GM12873 (cell line): Measurements from ENCODE around the gene MYO1D.

ENCODE experiments used
- CTCF ChIP-seq: IDR thresholded peaks from 2 replicates; pipeline ENCODE4 v1.5.1; 2012; ENCODE audit warnings: low read depth, mild to moderate bottlenecking, moderate library complexity, low read length, control low read depth; ENCODE audit not compliant: insufficient read depth; ENCODE audit errors: missing control alignments

MYO1D gene

DNA sequence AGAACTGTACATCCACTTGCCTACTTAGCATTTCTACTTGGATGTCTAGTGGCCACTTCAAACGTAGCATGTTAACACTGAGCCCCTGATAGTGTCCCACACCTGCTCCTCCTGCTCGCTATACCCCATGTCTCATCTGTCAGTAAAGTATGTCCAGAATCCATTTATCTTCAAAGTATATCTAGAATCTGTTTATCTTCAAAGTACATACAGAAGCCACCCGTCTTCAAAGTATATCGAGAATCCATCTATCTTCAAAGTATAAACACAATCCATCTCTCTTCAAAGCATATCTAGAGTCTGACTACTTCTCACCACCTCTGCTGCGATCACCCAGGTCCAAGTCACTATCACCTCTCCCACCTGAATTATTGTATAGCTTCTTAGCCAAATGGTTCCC is 43.8 kb downstream of the MYO1D start:
- TF ChIP-seq CTCF, result no peak

GRCh38 chr17:32831627-32832243 is 45.2 kb downstream of the MYO1D start:
- TF ChIP-seq CTCF, result no peak

DNA sequence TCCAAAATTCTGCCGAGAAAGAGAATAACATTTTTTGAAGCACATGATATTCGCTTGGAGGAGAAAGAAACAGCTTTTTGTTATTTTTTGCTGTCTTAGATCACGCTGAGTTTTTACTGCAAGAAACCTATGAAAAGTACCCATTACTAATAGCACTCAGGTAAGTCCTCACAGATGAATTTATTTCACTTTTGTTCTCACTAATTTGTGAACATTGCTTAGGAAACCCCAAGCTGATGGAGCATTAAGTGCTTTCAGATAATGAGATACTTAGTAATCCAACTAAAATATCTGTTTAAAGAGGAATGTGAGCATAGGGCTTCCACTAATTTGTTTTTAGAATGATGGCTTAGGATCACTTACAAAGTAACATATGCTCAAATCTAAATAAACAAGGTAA is 45.7 kb downstream of the MYO1D start:
- TF ChIP-seq CTCF, result no peak

DNA sequence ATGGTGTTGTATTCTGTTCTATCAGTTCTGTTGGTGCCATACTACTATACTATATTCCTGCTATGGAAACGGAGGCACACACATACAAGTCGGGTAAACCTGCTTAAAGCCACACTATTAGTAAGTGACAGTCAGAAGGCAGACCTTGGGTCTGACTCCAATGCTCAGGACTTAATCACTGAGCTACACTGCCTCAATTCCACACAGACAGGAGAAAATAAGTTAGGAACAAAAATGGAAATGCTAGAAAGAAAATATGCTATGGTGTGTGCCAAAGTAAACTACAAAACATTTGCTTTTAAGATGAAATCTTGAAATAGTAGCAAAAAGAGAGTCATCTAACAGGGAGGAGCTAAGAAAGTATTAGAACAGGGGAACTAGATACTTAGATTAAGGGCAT is 48.1 kb downstream of the MYO1D start:
- no peak for TF ChIP-seq CTCF

GRCh38 chr17:32827227-32827626 is 49.7 kb downstream of the MYO1D start:
- TF ChIP-seq CTCF, result no peak

DNA sequence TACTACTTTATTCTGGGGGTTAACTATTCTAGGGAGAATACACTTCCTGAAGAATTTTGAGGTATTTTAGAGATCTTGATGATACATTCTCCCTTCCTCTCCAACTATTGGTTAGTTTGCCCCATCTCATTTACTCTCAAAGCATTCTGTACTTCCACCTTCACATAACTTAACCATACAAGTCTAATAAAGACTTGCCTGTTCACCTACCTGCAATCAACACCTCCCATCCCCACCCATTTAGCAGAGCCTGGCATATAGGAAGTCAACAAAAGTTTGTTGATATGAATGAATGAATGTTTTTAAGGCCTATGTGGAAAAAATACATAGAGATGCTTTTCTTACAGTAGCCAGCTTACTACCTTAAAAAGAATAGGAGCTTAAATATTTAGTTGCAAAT is 50.8 kb downstream of the MYO1D start:
- TF ChIP-seq CTCF, result no peak

GRCh38 chr17:32824334-32824733 is 52.6 kb downstream of the MYO1D start:
- TF ChIP-seq CTCF, result no peak
